Naive thymus-derived CD4-positive, alpha-beta T cell (primary cell): ENCODE results near the gene NCAM1. TPM values are rescaled to one million over a fixed set of nuclear protein-coding genes. Genes with fewer than 3 reads are reported as not detected.

Source experiments
- ATAC-seq: fragments of 150-1000 bp; cut with Tn5 transposase; 2 replicates; pipeline ENCODE4 v1.10.0; 2021; ENCODE audit warnings: mild to moderate bottlenecking, moderate library complexity
- CTCF ChIA-PET: fragments of 350-600 bp; sonication (Branson Sonifier 250); formaldehyde crosslinking; loops from one replicate; lab custom pipeline; 2021; ENCODE audit warnings: antibody characterized with exemption; lab: Charles Lee
- POLR2A ChIA-PET: fragments of 350-600 bp; sonication (Branson Sonifier 250); formaldehyde crosslinking; loops from one replicate; lab custom pipeline; 2021; ENCODE audit warnings: antibody characterized with exemption, inconsistent platforms; lab: Charles Lee
- DNase-seq, 9 donors: peaks; one replicate each; pipeline versions ENCODE4 v3.0.0 to v3.0.0-alpha.2; 2020 to 2022; ENCODE audit warnings: mixed read lengths in 1 of 9
- H3K27ac ChIP-seq: one replicate; pipeline ENCODE4 v1.7.0; 2013; ENCODE audit warnings: mild to moderate bottlenecking, low read depth, low read length, moderate library complexity
- H3K27me3 ChIP-seq, 2 donors: one replicate each; pipeline ENCODE4 v1.7.0; 2013; ENCODE audit warnings: low read length in 2 of 2, mild to moderate bottlenecking in 2 of 2, moderate library complexity in 2 of 2; ENCODE audit not compliant: control insufficient read depth in 2 of 2, insufficient read depth in 2 of 2
- H3K36me3 ChIP-seq, 3 experiments: 1 replicate in 2 of 3; 2 replicates in 1 of 3; pipeline ENCODE4 v1.7.0; 2013; ENCODE audit warnings: low read length in 3 of 3, mild to moderate bottlenecking in 3 of 3, moderate library complexity in 1 of 3; ENCODE audit not compliant: insufficient read depth in 3 of 3, control insufficient read depth in 2 of 3
- H3K4me1 ChIP-seq, 2 donors: one replicate each; pipeline ENCODE4 v1.7.0; 2013; ENCODE audit warnings: low read length in 2 of 2, mild to moderate bottlenecking in 2 of 2, moderate library complexity in 1 of 2; ENCODE audit not compliant: control insufficient read depth in 2 of 2, insufficient read depth in 2 of 2
- H3K4me3 ChIP-seq: 2 replicates; pipeline ENCODE4 v1.7.0; 2013; ENCODE audit warnings: mild to moderate bottlenecking, low read length
- H3K9me3 ChIP-seq, 3 experiments: 1 replicate in 2 of 3; 2 replicates in 1 of 3; pipeline ENCODE4 v1.7.0; 2013; ENCODE audit warnings: low read length in 3 of 3; ENCODE audit not compliant: control insufficient read depth in 2 of 3
- H3K27ac Mint-ChIP-seq, 9 donors: one replicate each; pipeline ENCODE4 v1.8.0; 2020 to 2022; ENCODE audit warnings: mixed read lengths in 9 of 9, mild to moderate bottlenecking in 8 of 9, moderate library complexity in 5 of 9, inconsistent platforms in 2 of 9
- H3K27me3 Mint-ChIP-seq, 5 donors: one replicate each; pipeline ENCODE4 v1.8.0; 2021 to 2022; ENCODE audit warnings: mixed read lengths in 5 of 5, mild to moderate bottlenecking in 1 of 5
- H3K36me3 Mint-ChIP-seq, 5 donors: one replicate each; pipeline ENCODE4 v1.8.0; 2020 to 2022; ENCODE audit warnings: mixed read lengths in 5 of 5, mild to moderate bottlenecking in 3 of 5, inconsistent platforms in 1 of 5
- H3K4me1 Mint-ChIP-seq, 7 donors: one replicate each; pipeline ENCODE4 v1.8.0; 2020 to 2022; ENCODE audit warnings: mixed read lengths in 7 of 7, mild to moderate bottlenecking in 3 of 7, inconsistent platforms in 1 of 7
- H3K4me3 Mint-ChIP-seq, 10 donors: one replicate each; pipeline ENCODE4 v1.8.0; 2020 to 2022; ENCODE audit warnings: mild to moderate bottlenecking in 10 of 10, mixed read lengths in 10 of 10, moderate library complexity in 6 of 10, inconsistent platforms in 2 of 10
- H3K9me3 Mint-ChIP-seq, 11 donors: one replicate each; pipeline ENCODE4 v1.8.0; 2020 to 2022; ENCODE audit warnings: mixed read lengths in 11 of 11, mild to moderate bottlenecking in 4 of 11, inconsistent platforms in 1 of 11, moderate library complexity in 1 of 11
- intact Hi-C, 2 donors: fragments of 100-400 bp; cut with micrococcal nuclease; formaldehyde crosslinking; loops; one replicate each; pipeline ENCODE4 v1.15.1; 2023
- polyA plus RNA-seq, 2 donors: library from polyadenylated mRNA; unstranded; fragments of 300-500 nt; fragmentation: Illumina TruSeq; gene quantifications; one replicate each; pipeline ENCODE4 v1.2.3, GENCODE V29; 2021
- total RNA-seq, 6 experiments: library from RNA in 5 of 6; stranded (reverse) in 5 of 6; gene quantifications; 1 replicate in 5 of 6; 2 replicates in 1 of 6; pipeline ENCODE4 v1.2.3 and lab custom pipeline; 2021 to 2026

The NCAM1 gene
- total and polyA plus RNA-seq, 7 experiments from 2014 or later = 0.06 to 18.8 (median 1.0) TPM; not detected in 2

GRCh38 chr11:113245216-113245615 lies 284.0 kb downstream of the NCAM1 start:
- no peaks in the 10 kb centered on the region for H3K4me1 ChIP-seq
- Mint-ChIP-seq H3K4me1 (peaks cover 0 to 16% (median 7%) of the 10 kb centered on the region in 7 donors), H3K4me3 (no peak overlapping the region), H3K27me3 (peaks cover 26 to 48% (median 44%) of the 10 kb centered on the region in 5 donors), H3K27ac (no peak overlapping the region), H3K9me3 (no peaks in the 10 kb centered on the region), H3K36me3 (no peaks in the 10 kb centered on the region)
- no peak overlapping the region for H3K27ac ChIP-seq
- no peaks in the 10 kb centered on the region for H3K9me3 ChIP-seq
- ChIA-PET CTCF (no interaction called here), POLR2A (no interaction called here)
- intact Hi-C loops = no loop called here
- H3K4me3 ChIP-seq = no peak overlapping the region
- ATAC-seq = no peak
- H3K27me3 ChIP-seq = no peaks in the 10 kb centered on the region
- no peak for DNase-seq
- H3K36me3 ChIP-seq = no peaks in the 10 kb centered on the region

GRCh38 chr11:113247221-113247620 lies 286.0 kb downstream of the NCAM1 start:
- intact Hi-C loops = no loop called here
- H3K27me3 Mint-ChIP-seq = peaks cover 26 to 36% (median 32%) of the 10 kb centered on the region in 5 donors
- ChIA-PET POLR2A (no interaction called here), CTCF (no interaction called here)
- no peaks in the 10 kb centered on the region for H3K9me3 ChIP-seq
- ATAC-seq (no peak), DNase-seq (no peak)
- H3K4me1 Mint-ChIP-seq = peaks cover 0 to 16% (median 7%) of the 10 kb centered on the region in 7 donors
- no peak overlapping the region for H3K27ac ChIP-seq
- H3K27me3 ChIP-seq = no peaks in the 10 kb centered on the region
- no peaks in the 10 kb centered on the region for H3K4me1 ChIP-seq
- no peaks in the 10 kb centered on the region for H3K36me3 ChIP-seq
- H3K36me3 Mint-ChIP-seq = no peaks in the 10 kb centered on the region
- no peak overlapping the region for H3K4me3 ChIP-seq
- H3K27ac Mint-ChIP-seq = no peak overlapping the region
- H3K4me3 Mint-ChIP-seq = no peak overlapping the region
- H3K9me3 Mint-ChIP-seq = no peaks in the 10 kb centered on the region

- no peak overlapping the region for H3K27ac ChIP-seq
- H3K27ac Mint-ChIP-seq = no peak overlapping the region
- H3K4me3 ChIP-seq = no peak overlapping the region
- H3K9me3 ChIP-seq = no peaks in the 10 kb centered on the region
- CTCF ChIA-PET = no interaction called here
- no peaks in the 10 kb centered on the region for H3K9me3 Mint-ChIP-seq
- no peaks in the 10 kb centered on the region for H3K36me3 ChIP-seq
- no peaks in the 10 kb centered on the region for H3K36me3 Mint-ChIP-seq
- POLR2A ChIA-PET = interaction anchor here (0.7 kb wide), 1 partner anchor 9 kb away, joined by 4 read pairs; no protein-coding TSS in a partner anchor
- intact Hi-C loops = no loop called here
- no peaks in the 10 kb centered on the region for H3K27me3 ChIP-seq
- peaks cover 26 to 33% (median 31%) of the 10 kb centered on the region in 5 donors for H3K27me3 Mint-ChIP-seq
- peaks cover 0 to 11% (median 5%) of the 10 kb centered on the region in 7 donors for H3K4me1 Mint-ChIP-seq
- H3K4me1 ChIP-seq = no peaks in the 10 kb centered on the region
- no peak overlapping the region for H3K4me3 Mint-ChIP-seq
- no peak for DNase-seq
- ATAC-seq = no peak
Observed at GRCh38 chr11:113247966-113248365, 286.7 kb downstream of the NCAM1 start.

GRCh38 chr11:113248702-113249490 lies 287.7 kb downstream of the NCAM1 start:
- Mint-ChIP-seq H3K27ac (no peak overlapping the region), H3K9me3 (no peaks in the 10 kb centered on the region), H3K4me3 (no peak overlapping the region), H3K4me1 (peaks cover 0 to 5% (median 0%) of the 10 kb centered on the region in 7 donors), H3K27me3 (peaks cover 21 to 33% (median 22%) of the 10 kb centered on the region in 5 donors), H3K36me3 (no peaks in the 10 kb centered on the region)
- peak; percentile 18 for ATAC-seq
- Histone ChIP-seq H3K27ac (no peak overlapping the region), H3K9me3 (no peaks in the 10 kb centered on the region), H3K4me3 (no peak overlapping the region), H3K36me3 (no peaks in the 10 kb centered on the region), H3K4me1 (no peaks in the 10 kb centered on the region), H3K27me3 (no peaks in the 10 kb centered on the region)
- intact Hi-C loops = no loop called here
- DNase-seq = no peak
- ChIA-PET CTCF (no interaction called here), POLR2A (interaction anchor here (0.7 kb wide), 1 partner anchor 10 kb away, joined by 4 read pairs; no protein-coding TSS in a partner anchor)

GRCh38 chr11:113249491-113249763 lies 288.2 kb downstream of the NCAM1 start:
- H3K4me1 Mint-ChIP-seq = peaks cover 0 to 5% (median 0%) of the 10 kb centered on the region in 7 donors
- no peak for DNase-seq
- Histone ChIP-seq H3K9me3 (no peaks in the 10 kb centered on the region), H3K27ac (no peak overlapping the region), H3K27me3 (no peaks in the 10 kb centered on the region), H3K4me1 (no peaks in the 10 kb centered on the region), H3K4me3 (no peak overlapping the region), H3K36me3 (no peaks in the 10 kb centered on the region)
- no peaks in the 10 kb centered on the region for H3K36me3 Mint-ChIP-seq
- no peak overlapping the region for H3K27ac Mint-ChIP-seq
- POLR2A ChIA-PET = no interaction called here
- H3K9me3 Mint-ChIP-seq = no peaks in the 10 kb centered on the region
- H3K4me3 Mint-ChIP-seq = no peak overlapping the region
- CTCF ChIA-PET = no interaction called here
- H3K27me3 Mint-ChIP-seq = peaks cover 19 to 29% (median 24%) of the 10 kb centered on the region in 5 donors
- intact Hi-C loops = no loop called here
- no peak for ATAC-seq

- no peak overlapping the region for H3K27ac ChIP-seq
- no peaks in the 10 kb centered on the region for H3K9me3 Mint-ChIP-seq
- H3K4me1 Mint-ChIP-seq = peaks cover 0 to 5% (median 0%) of the 10 kb centered on the region in 7 donors
- H3K36me3 ChIP-seq = no peaks in the 10 kb centered on the region
- H3K4me1 ChIP-seq = no peaks in the 10 kb centered on the region
- CTCF ChIA-PET = no interaction called here
- no peaks in the 10 kb centered on the region for H3K36me3 Mint-ChIP-seq
- ATAC-seq (no peak), DNase-seq (no peak)
- H3K4me3 Mint-ChIP-seq = no peak overlapping the region
- POLR2A ChIA-PET = no interaction called here
- H3K9me3 ChIP-seq = no peaks in the 10 kb centered on the region
- no peak overlapping the region for H3K4me3 ChIP-seq
- peaks cover 16 to 27% (median 25%) of the 10 kb centered on the region in 5 donors for H3K27me3 Mint-ChIP-seq
- no peaks in the 10 kb centered on the region for H3K27me3 ChIP-seq
- intact Hi-C loops = no loop called here
- no peak overlapping the region for H3K27ac Mint-ChIP-seq
Observed at GRCh38 chr11:113249786-113250185, 288.6 kb downstream of the NCAM1 start.

- Histone ChIP-seq H3K27me3 (no peaks in the 10 kb centered on the region), H3K36me3 (no peaks in the 10 kb centered on the region), H3K4me3 (no peak overlapping the region), H3K27ac (no peak overlapping the region), H3K9me3 (no peaks in the 10 kb centered on the region), H3K4me1 (no peaks in the 10 kb centered on the region)
- ChIA-PET CTCF (no interaction called here), POLR2A (no interaction called here)
- Mint-ChIP-seq H3K27ac (no peak overlapping the region), H3K27me3 (peaks cover 9 to 23% (median 18%) of the 10 kb centered on the region in 5 donors), H3K4me3 (no peak overlapping the region), H3K9me3 (no peaks in the 10 kb centered on the region), H3K36me3 (no peaks in the 10 kb centered on the region), H3K4me1 (peaks cover 0 to 5% (median 0%) of the 10 kb centered on the region in 7 donors)
- intact Hi-C loops = no loop called here
- ATAC-seq (no peak), DNase-seq (no peak)
Observed at GRCh38 chr11:113251281-113251680, 290.1 kb downstream of the NCAM1 start.
